ENCODE results near the gene RANBP3. TPM values are rescaled to one million over a fixed set of nuclear protein-coding genes. Genes with fewer than 3 reads are reported as not detected.

Gene RANBP3
- total RNA-seq, 3 donors from 2014 or later, result 47.0 to 94.2 (median 60.5) TPM

GRCh38 chr19:5933391-5934068 is 44.4 kb downstream of the RANBP3 start:
- Histone ChIP-seq H3K36me3 (ENCODE audit: low read depth) (no peaks in the 10 kb centered on the region), H3K9me3 (no peaks in the 10 kb centered on the region), H3K4me1 (ENCODE audit: low read depth) (peaks cover 13% of the 10 kb centered on the region), H3K4me3 (no peak overlapping the region)
- no peak for DNase-seq
- TF ChIP-seq CTCF (IDR thresholded peaks at IDR 0.05), result no peak
- no peak for ATAC-seq
- intact Hi-C loops (cut with DNase I, micrococcal nuclease), result no loop called here

- ATAC-seq (no peak), DNase-seq (no peak)
- Histone ChIP-seq H3K4me3 (no peak overlapping the region), H3K9me3 (no peaks in the 10 kb centered on the region), H3K4me1 (ENCODE audit: low read depth) (peaks cover 11% of the 10 kb centered on the region), H3K36me3 (ENCODE audit: low read depth) (no peaks in the 10 kb centered on the region)
- intact Hi-C loops (cut with DNase I, micrococcal nuclease), result no loop called here
- no peak for TF ChIP-seq CTCF (IDR thresholded peaks at IDR 0.05)
Observed at GRCh38 chr19:5932609-5933262, 45.2 kb downstream of the RANBP3 start.

- TF ChIP-seq CTCF (IDR thresholded peaks at IDR 0.05), result no peak
- DNase-seq (no peak), ATAC-seq (no peak)
- no peaks in the 10 kb centered on the region for H3K9me3 ChIP-seq
- H3K36me3 ChIP-seq (ENCODE audit: low read depth), result no peaks in the 10 kb centered on the region
- peaks cover 8% of the 10 kb centered on the region for H3K4me1 ChIP-seq (ENCODE audit: low read depth)
- H3K4me3 ChIP-seq, result no peak overlapping the region
- intact Hi-C loops (cut with DNase I, micrococcal nuclease), result no loop called here
Observed at GRCh38 chr19:5932146-5932545, 45.8 kb downstream of the RANBP3 start.

- no peaks in the 10 kb centered on the region for H3K36me3 ChIP-seq (ENCODE audit: low read depth)
- H3K4me1 ChIP-seq (ENCODE audit: low read depth), result peaks cover 15% of the 10 kb centered on the region
- intact Hi-C loops (cut with DNase I, micrococcal nuclease), result no loop called here
Observed at GRCh38 chr19:5931251-5931650, 46.7 kb downstream of the RANBP3 start.

GRCh38 chr19:5929625-5930024 is 48.3 kb downstream of the RANBP3 start:
- Histone ChIP-seq H3K36me3 (ENCODE audit: low read depth) (peaks cover 2% of the 10 kb centered on the region), H3K4me3 (no peak overlapping the region), H3K4me1 (ENCODE audit: low read depth) (peaks cover 18% of the 10 kb centered on the region), H3K9me3 (no peaks in the 10 kb centered on the region)
- no peak for DNase-seq
- TF ChIP-seq CTCF (IDR thresholded peaks at IDR 0.05), result no peak
- peak; percentile 45 for ATAC-seq
- intact Hi-C loops (cut with DNase I, micrococcal nuclease), result no loop called here

More at GRCh38 chr19:5931251-5931650, 46.7 kb downstream of the RANBP3 start:
- ATAC-seq (no peak), DNase-seq (no peak)
- TF ChIP-seq CTCF (IDR thresholded peaks at IDR 0.05), result no peak
- Histone ChIP-seq H3K4me3 (no peak overlapping the region), H3K9me3 (no peaks in the 10 kb centered on the region)

All from mucosa of descending colon (tissue), 3 donors.